ENCODE data around the gene XPNPEP1. TPM values are rescaled to one million over a fixed set of nuclear protein-coding genes. Genes with fewer than 3 reads are reported as not detected.
A peak's percentile ranks its signal among the peaks of the same experiment; 100 is the strongest.

Gene XPNPEP1
- total RNA-seq, 1 experiment from 2014 or later: 71.3 TPM

DNA sequence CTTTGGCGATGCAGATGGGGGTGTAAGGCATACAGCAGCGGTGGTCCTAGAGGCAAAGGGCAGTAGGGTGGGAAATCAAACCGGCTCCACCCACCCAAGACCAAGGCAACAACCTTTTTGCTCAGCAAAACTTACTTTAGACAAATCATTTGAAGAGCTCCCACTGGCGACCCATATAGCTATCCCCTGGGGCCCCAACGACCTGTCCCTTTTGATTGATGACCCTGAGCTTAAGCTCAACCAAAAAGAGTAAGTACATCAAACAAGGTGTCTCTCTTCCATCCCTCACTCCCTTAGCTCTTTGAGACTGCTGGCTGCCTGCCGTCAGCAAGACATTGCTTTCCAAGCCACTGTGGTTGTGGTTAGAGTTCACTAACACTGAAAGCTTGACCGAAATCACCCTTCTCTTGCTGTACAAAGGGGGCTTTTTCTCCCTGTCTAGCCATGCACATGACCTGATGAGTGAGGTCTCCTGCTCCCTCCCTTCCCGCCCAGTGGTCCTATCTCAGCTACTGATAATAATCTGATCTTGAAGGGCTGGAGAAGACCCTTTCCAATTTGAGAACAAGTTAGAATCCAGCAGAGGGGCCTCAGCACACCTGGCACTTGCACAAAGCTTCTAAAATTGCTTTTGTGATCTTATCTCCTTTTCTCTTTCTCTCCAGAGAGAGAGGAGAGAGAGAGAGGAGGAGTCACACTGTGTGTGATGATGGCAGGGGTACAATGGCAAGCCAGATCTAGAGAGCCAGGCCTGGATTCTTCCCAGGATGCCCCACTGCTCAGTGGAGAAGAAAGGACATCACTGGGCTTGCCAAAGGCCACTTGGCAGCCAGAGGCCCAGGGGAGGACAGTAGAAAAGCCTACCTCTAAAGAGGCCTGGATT is 42.2 kb downstream of the XPNPEP1 start:
- Mint-ChIP-seq H3K4me3 (no peak overlapping the region), H3K36me3 (ENCODE audit: insufficient read depth in 1 of 3, low read depth in 3 of 3) (peaks cover 19 to 59% (median 45%) of the 10 kb centered on the region in 3 experiments; a peak in 6 of 7 replicates), H3K4me1 (peaks cover 13% of the 10 kb centered on the region in 2 experiments), H3K27ac (0 out of 7 replicates have a peak overlapping the region, but pooled peaks of 1 of the 3 experiments have one; percentile 36), H3K9me3 (no peaks in the 10 kb centered on the region), H3K27me3 (ENCODE audit: low read depth) (no peaks in the 10 kb centered on the region)
- Histone ChIP-seq H3K18ac (ENCODE audit: insufficient read length, low read depth, low read length) (no peak overlapping the region), H4K91ac (ENCODE audit: insufficient read length, low read depth, low read length) (no peak overlapping the region), H3K9ac (ENCODE audit: extremely low read depth, insufficient read length, low read length) (no peak overlapping the region), H3K23ac (ENCODE audit: insufficient read length, low read depth, low read length) (no peak overlapping the region), H2BK15ac (ENCODE audit: low read depth, low read length) (no peak overlapping the region), H2AK5ac (ENCODE audit: insufficient read length, low read length) (no peak overlapping the region), H3K14ac (ENCODE audit: insufficient read depth, low read length) (no peak overlapping the region), H4K20me1 (ENCODE audit: control insufficient read depth, insufficient read depth, insufficient read length) (no peaks in the 10 kb centered on the region), H4K5ac (ENCODE audit: insufficient read length, low read depth, low read length) (no peak overlapping the region), H4K8ac (replicated peaks; ENCODE audit: insufficient read length, low read depth, low read length) (no peak overlapping the region), H3K56ac (ENCODE audit: insufficient read length, low read depth, low read length) (no peak overlapping the region), H2BK12ac (ENCODE audit: insufficient read length, low read depth, low read length) (no peak overlapping the region), H2AFZ (ENCODE audit: low read length) (no peak overlapping the region), H3K27ac (ENCODE audit: insufficient read length, low read depth, low read length) (no peak overlapping the region), H3K79me2 (ENCODE audit: insufficient read depth, low read length) (no peaks in the 10 kb centered on the region), H3K9me3 (ENCODE audit: control insufficient read depth, low read depth, low read length) (no peaks in the 10 kb centered on the region), H2BK120ac (ENCODE audit: low read depth, low read length, poor library complexity, severe bottlenecking) (no peak overlapping the region), H3K79me1 (ENCODE audit: insufficient read depth, low read depth, low read length, poor library complexity, severe bottlenecking) (no peaks in the 10 kb centered on the region), H3K4me2 (ENCODE audit: insufficient read depth, insufficient read length, low read length) (no peak overlapping the region), H3K4ac (ENCODE audit: low read depth, low read length) (no peak overlapping the region), H2BK20ac (ENCODE audit: low read depth, low read length, poor library complexity, severe bottlenecking) (no peak overlapping the region), H3K4me1 (ENCODE audit: insufficient read depth, low read length) (no peaks in the 10 kb centered on the region), H3K23me2 (ENCODE audit: insufficient read length, low read depth, low read length, poor library complexity, severe bottlenecking) (no peaks in the 10 kb centered on the region), H3T11ph (ENCODE audit: low read length) (no peak overlapping the region), H2BK5ac (ENCODE audit: insufficient read length, low read length) (no peak overlapping the region), H3K27me3 (ENCODE audit: insufficient read depth, low read length) (no peaks in the 10 kb centered on the region)
- TF ChIP-seq CTCF (conservative IDR thresholded peaks at IDR 0.05): no peak
- WGBS (ENCODE audit: extremely low coverage, insufficient read length, low lambda C conversion rate): no CpG with 5 or more reads among the region's 8 CpGs
- no peak for DNase-seq

All from H9 (cell line).